Breast epithelium (tissue), 3 donors: Measurements from ENCODE around the gene PTPRS.

Experiments
- POLR2AphosphoS5 ChIP-seq, 3 donors: sonication (generic); formaldehyde crosslinking; IDR thresholded peaks; one replicate each; pipeline ENCODE4 v1.6.1; 2017; ENCODE audit warnings: antibody characterized with exemption in 3 of 3
- TF ChIP-seq, protein P1 (sequence below), 3 donors: fragments of 450-650 bp; IDR thresholded peaks; one replicate each; pipeline ENCODE4 v1.5.1; 2016 to 2017; ENCODE audit warnings: antibody characterized with exemption in 3 of 3, mild to moderate bottlenecking in 3 of 3, moderate library complexity in 3 of 3

- TF ChIP-seq, protein P1, sequence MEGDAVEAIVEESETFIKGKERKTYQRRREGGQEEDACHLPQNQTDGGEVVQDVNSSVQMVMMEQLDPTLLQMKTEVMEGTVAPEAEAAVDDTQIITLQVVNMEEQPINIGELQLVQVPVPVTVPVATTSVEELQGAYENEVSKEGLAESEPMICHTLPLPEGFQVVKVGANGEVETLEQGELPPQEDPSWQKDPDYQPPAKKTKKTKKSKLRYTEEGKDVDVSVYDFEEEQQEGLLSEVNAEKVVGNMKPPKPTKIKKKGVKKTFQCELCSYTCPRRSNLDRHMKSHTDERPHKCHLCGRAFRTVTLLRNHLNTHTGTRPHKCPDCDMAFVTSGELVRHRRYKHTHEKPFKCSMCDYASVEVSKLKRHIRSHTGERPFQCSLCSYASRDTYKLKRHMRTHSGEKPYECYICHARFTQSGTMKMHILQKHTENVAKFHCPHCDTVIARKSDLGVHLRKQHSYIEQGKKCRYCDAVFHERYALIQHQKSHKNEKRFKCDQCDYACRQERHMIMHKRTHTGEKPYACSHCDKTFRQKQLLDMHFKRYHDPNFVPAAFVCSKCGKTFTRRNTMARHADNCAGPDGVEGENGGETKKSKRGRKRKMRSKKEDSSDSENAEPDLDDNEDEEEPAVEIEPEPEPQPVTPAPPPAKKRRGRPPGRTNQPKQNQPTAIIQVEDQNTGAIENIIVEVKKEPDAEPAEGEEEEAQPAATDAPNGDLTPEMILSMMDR (IDR thresholded peaks at IDR 0.05), result no peak
- peak; percentile 88 to 98 (median 93) for TF ChIP-seq POLR2AphosphoS5 (IDR thresholded peaks at IDR 0.05)
These were observed 31.9 kb downstream of the PTPRS start for GRCh38 chr19:5308451-5309437.
